Limb (tissue), 2 donors: ENCODE measurements around the gene KLK11.

Experiments used
- DNase-seq, 2 donors: peaks; one replicate each; pipeline ENCODE4 v3.0.0-alpha.2; 2016; ENCODE audit errors: extremely low spot score in 2 of 2

KLK11 gene

GRCh38 chr19:51026554-51026831, at the start of gene KLK11:
Gene KLK11, minus strand, starts transcription at chr19:51026616. Its CDS starts 985 bp downstream, at chr19:51025631.
- no peak for DNase-seq

- DNase-seq, result no peak
Observed at GRCh38 chr19:51075998-51076397, 49.6 kb upstream of the KLK11 start.

GRCh38 chr19:51071095-51071405, 44.6 kb upstream of the KLK11 start:
- no peak for DNase-seq

- DNase-seq, result no peak
Observed at GRCh38 chr19:51070334-51071094, 44.1 kb upstream of the KLK11 start.

GRCh38 chr19:51066393-51067186, 40.2 kb upstream of the KLK11 start:
- DNase-seq, result no peak

GRCh38 chr19:51065221-51065960, 39.0 kb upstream of the KLK11 start:
- DNase-seq, result no peak

- no peak for DNase-seq
Observed at GRCh38 chr19:51064534-51065220, 38.3 kb upstream of the KLK11 start, which contains the start of gene KLK13. Gene KLK13, minus strand, starts transcription at chr19:51065092. Its CDS starts 25 bp downstream, at chr19:51065067.

GRCh38 chr19:51063664-51064063, 37.2 kb upstream of the KLK11 start:
- no peak for DNase-seq

- no peak for DNase-seq
Observed at GRCh38 chr19:51060973-51061372, 34.6 kb upstream of the KLK11 start.

GRCh38 chr19:51060336-51060735, 33.9 kb upstream of the KLK11 start:
- no peak for DNase-seq

- no peak for DNase-seq
Observed at GRCh38 chr19:51059715-51060114, 33.3 kb upstream of the KLK11 start.

- DNase-seq, result no peak
Observed at GRCh38 chr19:51055866-51056265, 29.4 kb upstream of the KLK11 start.

- DNase-seq, result no peak
Observed at GRCh38 chr19:51047031-51047335, 20.6 kb upstream of the KLK11 start.

- no peak for DNase-seq
Observed at GRCh38 chr19:51044327-51044726, 17.9 kb upstream of the KLK11 start.

- DNase-seq, result no peak
Observed at GRCh38 chr19:51043497-51043896, 17.1 kb upstream of the KLK11 start.

GRCh38 chr19:51040151-51040550, 13.7 kb upstream of the KLK11 start:
- no peak for DNase-seq

- no peak for DNase-seq
Observed at GRCh38 chr19:51036519-51036918, 10.1 kb upstream of the KLK11 start.

- no peak for DNase-seq
Observed at GRCh38 chr19:51034704-51035103, 8.3 kb upstream of the KLK11 start, which contains the start of gene KLK12. Gene KLK12, minus strand, starts transcription at chr19:51035002. Its CDS starts 381 bp downstream, at chr19:51034621.

- no peak for DNase-seq
Observed at GRCh38 chr19:51031880-51032225, 5.4 kb upstream of the KLK11 start.

- no peak for DNase-seq
Observed at GRCh38 chr19:51031220-51031879, 4.9 kb upstream of the KLK11 start.

GRCh38 chr19:51030631-51031030, 4.2 kb upstream of the KLK11 start:
- DNase-seq, result no peak
